Endothelial cell of umbilical vein (primary cell): ENCODE results near the gene SMARCC2. TPM values are rescaled to one million over a fixed set of nuclear protein-coding genes. Genes with fewer than 3 reads are reported as not detected.

Experiments used
- BruUV-seq: library from RNA; stranded (reverse); fragments of 400-500 nt; replicated peaks from 2 replicates; lab custom pipeline; 2021; lab: Mats Ljungman, UMichigan
- CTCF ChIA-PET: fragments of 300-600, 350-600 bp; sonication (Branson Sonifier 250); formaldehyde crosslinking; loops from one replicate; lab custom pipeline; 2021; ENCODE audit warnings: antibody characterized with exemption, inconsistent platforms; lab: Charles Lee
- POLR2A ChIA-PET: fragments of 300-600, 350-600 bp; sonication (Branson Sonifier 250); formaldehyde crosslinking; loops from one replicate; lab custom pipeline; 2021; ENCODE audit warnings: antibody characterized with exemption, inconsistent platforms; lab: Charles Lee
- DNase-seq: peaks from one replicate; pipeline ENCODE4 v3.0.0-alpha.2; 2011; ENCODE audit warnings: low read depth, low spot score
- FAIRE-seq: peaks from 2 replicates; lab custom pipeline; 2011; peaks lifted over from hg19 to GRCh38; lab: Jason Lieb, UNC
- H2AFZ ChIP-seq: 2 replicates; pipeline ENCODE4 v1.6.0; 2012; ENCODE audit warnings: low read depth, low read length, control low read depth, inconsistent platforms
- H3K27ac ChIP-seq: 2 replicates; pipeline ENCODE4 v1.5.1; 2011; ENCODE audit warnings: low read depth, mild to moderate bottlenecking, control low read depth, low read length, moderate library complexity; ENCODE audit not compliant: insufficient read depth
- H3K27me3 ChIP-seq, 2 experiments: 2 replicates each; pipeline versions ENCODE4 v1.6.0 to v1.6.1; 2011; ENCODE audit warnings: low read length in 2 of 2, mixed read lengths in 1 of 2; ENCODE audit not compliant: control insufficient read depth in 2 of 2, insufficient read depth in 2 of 2
- H3K36me3 ChIP-seq, 2 experiments: 2 replicates in 1 of 2; 3 replicates in 1 of 2; pipeline ENCODE4 v1.5.1; 2011; ENCODE audit warnings: low read length in 2 of 2, mild to moderate bottlenecking in 1 of 2, moderate library complexity in 1 of 2; ENCODE audit not compliant: control insufficient read depth in 2 of 2, insufficient read depth in 2 of 2; ENCODE audit errors: extremely low read depth in 1 of 2
- H3K4me1 ChIP-seq: 3 replicates; pipeline ENCODE4 v1.5.1; 2011; ENCODE audit warnings: mild to moderate bottlenecking, low read length; ENCODE audit not compliant: control insufficient read depth, insufficient read depth; ENCODE audit errors: extremely low read depth
- H3K4me2 ChIP-seq: 2 replicates; pipeline ENCODE4 v1.6.1; 2011; ENCODE audit warnings: low read length, control low read depth, mixed read lengths; ENCODE audit not compliant: insufficient read depth
- H3K4me3 ChIP-seq, 3 experiments: fragments of 200-600 bp in 1 of 3; sonication (generic), shearing (Covaris generic) in 1 of 3; replicated peaks in 1 of 3; 2 replicates each; pipeline ENCODE4 v1.5.1; 2011 to 2016; ENCODE audit warnings: control low read depth in 3 of 3, low read length in 3 of 3, mild to moderate bottlenecking in 2 of 3, inconsistent platforms in 1 of 3, low read depth in 1 of 3, moderate library complexity in 1 of 3; ENCODE audit not compliant: insufficient read depth in 1 of 3
- H3K79me2 ChIP-seq: 2 replicates; pipeline ENCODE4 v1.6.0; 2012; ENCODE audit warnings: low read length, inconsistent platforms; ENCODE audit not compliant: control insufficient read depth, insufficient read depth
- H3K9ac ChIP-seq: replicated peaks from 2 replicates; pipeline ENCODE3; 2011; ENCODE audit warnings: low read length, control low read depth; ENCODE audit not compliant: insufficient read depth; ENCODE audit errors: extremely low read depth
- H3K9me1 ChIP-seq: replicated peaks from 3 replicates; pipeline ENCODE4 v1.6.0; 2011; ENCODE audit warnings: mild to moderate bottlenecking, low read length; ENCODE audit not compliant: control insufficient read depth, insufficient read depth; ENCODE audit errors: extremely low read depth
- H3K9me3 ChIP-seq: replicated peaks from 2 replicates; pipeline ENCODE4 v1.5.1; 2012; ENCODE audit warnings: low read length, inconsistent platforms; ENCODE audit not compliant: control insufficient read depth, insufficient read depth
- H4K20me1 ChIP-seq: replicated peaks from 2 replicates; pipeline ENCODE3; 2011; ENCODE audit warnings: mild to moderate bottlenecking, low read length; ENCODE audit not compliant: control insufficient read depth, insufficient read depth; ENCODE audit errors: extremely low read depth
- EZH2 ChIP-seq: IDR thresholded peaks from 2 replicates; pipeline ENCODE4 v1.6.1; 2012; ENCODE audit warnings: borderline replicate concordance, low read depth, mild to moderate bottlenecking, moderate library complexity, low read length, inconsistent platforms; ENCODE audit not compliant: severe bottlenecking
- FOS ChIP-seq: IDR thresholded peaks from 2 replicates; pipeline ENCODE4 v1.6.1; 2011; ENCODE audit warnings: mild to moderate bottlenecking, low read length, moderate library complexity, borderline replicate concordance; ENCODE audit not compliant: insufficient read depth
- GATA2 ChIP-seq: IDR thresholded peaks from 2 replicates; pipeline ENCODE4 v1.7.0; 2011; ENCODE audit warnings: low read depth, mild to moderate bottlenecking, moderate library complexity, mixed read lengths, low read length; ENCODE audit not compliant: insufficient read length, insufficient read depth
- JUN ChIP-seq: IDR thresholded peaks from 2 replicates; pipeline ENCODE4 v1.6.1; 2011; ENCODE audit warnings: borderline replicate concordance, low read depth; ENCODE audit not compliant: insufficient read length, insufficient read depth
- MAX ChIP-seq: IDR thresholded peaks from 2 replicates; pipeline ENCODE4 v1.6.1; 2011; ENCODE audit not compliant: insufficient read depth, insufficient read length
- MYC ChIP-seq: IDR thresholded peaks from one replicate; pipeline ENCODE4 v1.6.1; 2011; ENCODE audit warnings: mild to moderate bottlenecking, low read depth, low read length
- POLR2A ChIP-seq: IDR thresholded peaks from 2 replicates; pipeline ENCODE4 v1.6.1; 2012; ENCODE audit warnings: low read depth, mild to moderate bottlenecking, control low read depth, low read length
- POLR2AphosphoS5 ChIP-seq: IDR thresholded peaks from 2 replicates; pipeline ENCODE4 v1.6.1; 2012; ENCODE audit warnings: low read depth, mild to moderate bottlenecking, control low read depth, low read length, moderate library complexity; ENCODE audit not compliant: insufficient read depth
- dilution Hi-C: fragments of 300-500 bp; cut with MboI; formaldehyde crosslinking; loops from one replicate; pipeline ENCODE4 v1.15.0; 2019; ENCODE audit warnings: low sequenced_read_pairs; ENCODE audit not compliant: extremely low pct_ligation_motif_present
- intact Hi-C: fragments of 100-400 bp; cut with micrococcal nuclease; formaldehyde crosslinking; loops from one replicate; pipeline ENCODE4 v1.10.0; 2022
- polyA plus RNA-seq, 4 experiments: library from polyadenylated mRNA; depleted of rRNA in 3 of 4; stranded (reverse) in 3 of 4; unstranded in 1 of 4; fragments of >200 nt; gene quantifications; 2 replicates each; pipeline versions ENCODE4 v1.2.1 to v1.2.3, GENCODE V29; 2011 to 2012; ENCODE audit warnings: missing spikeins in 1 of 4
- total RNA-seq: library from RNA; stranded (reverse); gene quantifications from 2 replicates; pipeline ENCODE4 v1.2.3, GENCODE V29; 2021
- TF ChIP-seq, protein P1 (sequence below), 2 donors: IDR thresholded peaks; 1 replicate in 1 of 2; 2 replicates in 1 of 2; pipeline ENCODE4 v1.5.1; 2011; ENCODE audit warnings: low read length in 2 of 2, mild to moderate bottlenecking in 2 of 2, moderate library complexity in 2 of 2, control low read depth in 1 of 2, inconsistent platforms in 1 of 2, low read depth in 1 of 2; ENCODE audit not compliant: insufficient read depth in 1 of 2; ENCODE audit errors: extremely low read depth in 1 of 2

SMARCC2 gene
- total and polyA plus RNA-seq, 2 donors (not counting 3 experiments of a cell fraction or from before 2014, with no cell fraction given) = 51.9 to 121 TPM

DNA sequence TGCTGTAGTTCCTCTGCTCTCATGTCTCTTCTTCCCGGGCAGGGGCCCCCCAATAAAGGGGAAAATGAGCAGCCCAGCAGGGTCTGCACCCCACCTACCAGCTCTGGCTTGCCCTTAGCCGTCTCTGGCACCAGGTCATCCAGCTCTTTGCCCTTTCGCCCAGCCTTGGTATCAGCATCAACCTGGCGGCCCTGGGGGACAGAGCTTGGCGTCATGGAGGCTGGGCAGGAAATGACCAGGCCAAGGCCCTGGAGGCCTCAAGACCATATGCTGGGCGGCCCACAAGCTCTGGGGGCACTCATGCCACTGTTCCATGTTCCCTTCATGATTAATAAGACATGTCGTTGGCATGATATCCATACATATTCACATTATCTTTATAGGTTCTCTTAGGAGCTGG is 16.4 kb downstream of the SMARCC2 start:
- no peak for TF ChIP-seq GATA2
- no peak for TF ChIP-seq MYC
- no peak for TF ChIP-seq EZH2
- no peak for TF ChIP-seq POLR2AphosphoS5
- no peak for TF ChIP-seq POLR2A
- no peak for TF ChIP-seq JUN
- TF ChIP-seq, protein P1, sequence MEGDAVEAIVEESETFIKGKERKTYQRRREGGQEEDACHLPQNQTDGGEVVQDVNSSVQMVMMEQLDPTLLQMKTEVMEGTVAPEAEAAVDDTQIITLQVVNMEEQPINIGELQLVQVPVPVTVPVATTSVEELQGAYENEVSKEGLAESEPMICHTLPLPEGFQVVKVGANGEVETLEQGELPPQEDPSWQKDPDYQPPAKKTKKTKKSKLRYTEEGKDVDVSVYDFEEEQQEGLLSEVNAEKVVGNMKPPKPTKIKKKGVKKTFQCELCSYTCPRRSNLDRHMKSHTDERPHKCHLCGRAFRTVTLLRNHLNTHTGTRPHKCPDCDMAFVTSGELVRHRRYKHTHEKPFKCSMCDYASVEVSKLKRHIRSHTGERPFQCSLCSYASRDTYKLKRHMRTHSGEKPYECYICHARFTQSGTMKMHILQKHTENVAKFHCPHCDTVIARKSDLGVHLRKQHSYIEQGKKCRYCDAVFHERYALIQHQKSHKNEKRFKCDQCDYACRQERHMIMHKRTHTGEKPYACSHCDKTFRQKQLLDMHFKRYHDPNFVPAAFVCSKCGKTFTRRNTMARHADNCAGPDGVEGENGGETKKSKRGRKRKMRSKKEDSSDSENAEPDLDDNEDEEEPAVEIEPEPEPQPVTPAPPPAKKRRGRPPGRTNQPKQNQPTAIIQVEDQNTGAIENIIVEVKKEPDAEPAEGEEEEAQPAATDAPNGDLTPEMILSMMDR (IDR thresholded peaks at IDR 0.05; ENCODE audit: extremely low read depth in 1 of 2, insufficient read depth in 1 of 2, low read depth in 1 of 2, low read length in 2 of 2) = no peak
- no peak for TF ChIP-seq FOS
- no peak for TF ChIP-seq MAX
- no peak overlapping the region for H3K9ac ChIP-seq
- no peaks in the 10 kb centered on the region for H3K9me3 ChIP-seq
- no TSS peak for BruUV-seq
- no peaks in the 10 kb centered on the region for H3K9me1 ChIP-seq
- peaks cover 7% of the 10 kb centered on the region for H3K4me1 ChIP-seq
- no peak overlapping the region for H3K4me2 ChIP-seq
- no peak overlapping the region for H2AFZ ChIP-seq
- peaks cover 18 to 53% of the 10 kb centered on the region in 2 experiments for H3K36me3 ChIP-seq
- H3K27ac ChIP-seq = no peak overlapping the region
- ChIA-PET POLR2A (no interaction called here), CTCF (interaction anchor here (1.0 to 1.6 kb wide), 2 partner anchors 17 to 53 kb away, joined by 3 to 7 read pairs; partner anchors contain the start of gene SMARCC2)
- H4K20me1 ChIP-seq = no peaks in the 10 kb centered on the region
- intact Hi-C loops (no loop called here), dilution Hi-C loops (no loop called here)
- H3K27me3 ChIP-seq = no peaks in the 10 kb centered on the region
- FAIRE-seq = no peak
- no peak overlapping the region for H3K4me3 ChIP-seq
- DNase-seq = no peak
- H3K79me2 ChIP-seq = no peaks in the 10 kb centered on the region
